GM06990 (cell line): ENCODE measurements around the gene SLC51A.
"Not testable (repeated sequence)": the region's sequence is repeated elsewhere in the genome, so short reads cannot be mapped to it uniquely, and the experiment has no call there.

Source experiments
- DNase-seq: peaks from one replicate; pipeline ENCODE4 v3.0.0-alpha.2; 2011; ENCODE audit not compliant: insufficient read length; ENCODE audit errors: extremely low read depth
- H3K27me3 ChIP-seq: replicated peaks from 2 replicates; pipeline ENCODE4 v1.6.0; 2011; ENCODE audit warnings: low read length; ENCODE audit not compliant: control insufficient read depth, insufficient read depth
- H3K36me3 ChIP-seq: 2 replicates; pipeline ENCODE4 v1.5.1; 2011; ENCODE audit warnings: low read length; ENCODE audit not compliant: control insufficient read depth, insufficient read depth
- H3K4me3 ChIP-seq: replicated peaks from 2 replicates; pipeline ENCODE4 v1.5.1; 2011; ENCODE audit warnings: low read depth, mild to moderate bottlenecking, control low read depth, low read length
- CTCF ChIP-seq: IDR thresholded peaks from 2 replicates; pipeline ENCODE4 v1.5.1; 2011; ENCODE audit warnings: low read length, control low read depth, mild to moderate bottlenecking, inconsistent platforms; ENCODE audit not compliant: insufficient read depth, poor library complexity, severe bottlenecking

SLC51A gene

DNA sequence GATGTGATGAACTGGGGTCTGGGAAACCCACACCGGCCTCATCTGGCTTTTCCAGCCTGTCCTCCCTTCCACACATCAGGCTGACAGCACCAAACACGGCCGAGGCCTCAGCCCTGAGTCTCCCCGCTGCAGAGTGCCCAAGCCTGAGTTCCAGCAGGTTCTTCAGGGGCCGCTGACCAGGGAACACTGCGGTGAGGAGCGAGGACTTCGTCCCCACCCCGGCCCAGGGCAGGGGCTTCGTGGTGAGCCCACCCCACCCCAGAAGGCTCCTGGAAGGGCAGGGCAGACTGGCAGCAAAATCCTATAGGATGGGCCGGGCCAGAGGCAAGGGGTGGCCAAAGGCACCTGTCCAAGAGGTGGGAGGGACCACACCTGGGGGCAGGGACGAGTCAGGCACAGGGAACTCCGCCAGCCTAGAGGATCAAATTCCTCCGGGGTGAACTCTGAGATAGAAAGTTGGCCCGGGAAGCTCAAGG, at the start of gene SLC51A:
TSS of gene SLC51A (plus strand) at position 446 of the 476 bp plus-strand sequence. CDS start 179 bp downstream, outside the sequence.
- Histone ChIP-seq H3K36me3 (no peaks in the 10 kb centered on the region), H3K4me3 (no peak within 1 kb of the TSS), H3K27me3 (no peaks in the 10 kb centered on the region)
- no peak for DNase-seq
- no peak for TF ChIP-seq CTCF

GRCh38 chr3:196166741-196167140, 49.6 kb upstream of the SLC51A start:
- TF ChIP-seq CTCF: no peak
- no peak for DNase-seq
- H3K4me3 ChIP-seq: no peak overlapping the region
- no peaks in the 10 kb centered on the region for H3K27me3 ChIP-seq
- H3K36me3 ChIP-seq: no peaks in the 10 kb centered on the region

DNA sequence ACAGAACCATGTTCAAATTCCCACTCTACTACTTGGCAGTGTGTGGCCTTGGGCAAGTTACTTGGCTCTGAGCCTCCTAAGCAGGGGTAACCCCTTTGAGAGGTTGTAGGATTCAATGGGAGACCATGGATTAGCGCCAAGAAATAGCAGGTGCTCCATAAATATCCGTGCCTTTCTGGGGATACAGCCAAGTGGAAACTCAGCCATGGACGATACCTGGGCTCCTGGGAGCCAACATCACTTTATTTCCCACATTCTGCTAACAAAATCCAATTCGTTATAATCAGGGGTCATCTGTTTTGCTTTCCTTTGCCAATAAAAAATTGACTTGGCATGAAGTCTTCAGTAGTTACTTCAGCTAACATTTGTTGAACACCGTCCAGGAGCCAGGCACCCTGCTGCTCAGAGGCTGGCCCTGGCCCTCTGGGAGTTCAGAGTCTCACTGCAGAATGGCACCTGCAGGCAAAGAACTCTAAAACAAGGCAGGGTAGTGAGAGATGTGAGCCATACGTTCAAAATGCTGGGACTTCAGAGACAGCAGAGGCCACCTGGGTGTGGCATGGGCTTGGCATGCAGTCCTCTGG, 47.4 kb upstream of the SLC51A start:
- Histone ChIP-seq H3K27me3 (no peaks in the 10 kb centered on the region), H3K4me3 (no peak overlapping the region), H3K36me3 (no peaks in the 10 kb centered on the region)
- DNase-seq: no peak
- no peak for TF ChIP-seq CTCF

DNA sequence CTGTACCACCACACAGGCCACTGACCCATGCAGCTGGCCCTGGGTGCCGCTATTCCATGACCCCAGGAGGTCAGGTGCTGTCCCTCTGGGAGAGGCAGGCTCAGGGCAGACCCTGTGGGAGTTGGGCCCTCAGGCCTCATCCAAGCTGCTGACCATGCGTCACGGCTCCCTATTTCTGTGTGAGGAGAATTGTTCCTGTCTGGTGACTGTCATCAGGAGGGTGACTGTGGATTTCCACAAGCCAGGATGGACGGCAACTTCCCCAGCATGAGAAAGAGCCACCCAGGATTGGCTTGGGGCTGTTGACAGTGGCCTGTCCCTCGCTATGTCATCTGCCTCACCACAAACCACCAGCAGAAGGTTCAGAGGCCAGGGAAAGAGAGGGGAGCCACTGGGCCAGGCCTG, 46.5 kb upstream of the SLC51A start:
- Histone ChIP-seq H3K36me3 (no peaks in the 10 kb centered on the region), H3K4me3 (no peak overlapping the region), H3K27me3 (no peaks in the 10 kb centered on the region)
- no peak for TF ChIP-seq CTCF
- DNase-seq: no peak

DNA sequence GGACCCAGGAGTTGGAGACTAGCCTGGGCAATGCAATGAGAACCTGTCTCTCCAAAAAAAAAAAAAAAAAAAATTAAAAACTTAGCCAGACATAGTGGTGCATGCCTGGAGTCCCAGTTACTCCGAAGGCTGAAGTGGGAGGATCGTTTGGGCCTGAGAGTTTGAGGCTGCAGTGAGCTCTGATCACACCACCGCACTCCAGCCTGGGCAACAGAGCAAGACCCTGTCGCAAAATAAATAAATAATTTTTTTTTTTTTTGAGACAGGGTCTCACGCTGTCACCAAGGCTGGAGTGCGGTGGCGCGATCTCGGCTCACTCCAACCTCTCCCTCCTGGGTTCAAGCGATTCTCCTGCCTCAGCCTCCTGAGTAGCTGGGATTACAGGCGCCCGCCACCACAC, 46.0 kb upstream of the SLC51A start:
- not testable (repeated sequence) for H3K36me3 ChIP-seq, DNase-seq, H3K4me3 ChIP-seq, H3K27me3 ChIP-seq

DNA sequence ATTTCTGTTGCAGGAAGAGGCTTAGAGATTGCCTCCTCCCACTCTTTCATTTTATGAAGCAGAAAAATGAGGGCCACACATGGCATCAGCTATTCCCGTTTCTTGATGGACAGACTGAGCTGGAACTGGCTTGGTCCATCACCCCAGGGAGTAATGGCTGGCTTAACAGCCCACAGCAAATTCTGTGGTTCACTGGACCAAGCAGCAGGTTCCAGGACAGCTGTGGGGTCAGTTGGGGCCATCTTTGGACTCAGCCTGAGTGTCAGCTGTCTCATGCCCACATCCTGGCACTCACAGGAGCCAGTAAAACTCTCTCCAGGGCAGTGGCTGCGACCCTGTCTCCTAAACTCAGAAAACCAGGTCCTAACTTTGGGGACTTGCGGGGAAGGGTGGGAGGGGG, 41.7 kb upstream of the SLC51A start:
- Histone ChIP-seq H3K27me3 (no peaks in the 10 kb centered on the region), H3K4me3 (no peak overlapping the region), H3K36me3 (no peaks in the 10 kb centered on the region)
- no peak for TF ChIP-seq CTCF
- DNase-seq: no peak
